ENCODE measurements around the gene CORO6.

Gene CORO6

DNA sequence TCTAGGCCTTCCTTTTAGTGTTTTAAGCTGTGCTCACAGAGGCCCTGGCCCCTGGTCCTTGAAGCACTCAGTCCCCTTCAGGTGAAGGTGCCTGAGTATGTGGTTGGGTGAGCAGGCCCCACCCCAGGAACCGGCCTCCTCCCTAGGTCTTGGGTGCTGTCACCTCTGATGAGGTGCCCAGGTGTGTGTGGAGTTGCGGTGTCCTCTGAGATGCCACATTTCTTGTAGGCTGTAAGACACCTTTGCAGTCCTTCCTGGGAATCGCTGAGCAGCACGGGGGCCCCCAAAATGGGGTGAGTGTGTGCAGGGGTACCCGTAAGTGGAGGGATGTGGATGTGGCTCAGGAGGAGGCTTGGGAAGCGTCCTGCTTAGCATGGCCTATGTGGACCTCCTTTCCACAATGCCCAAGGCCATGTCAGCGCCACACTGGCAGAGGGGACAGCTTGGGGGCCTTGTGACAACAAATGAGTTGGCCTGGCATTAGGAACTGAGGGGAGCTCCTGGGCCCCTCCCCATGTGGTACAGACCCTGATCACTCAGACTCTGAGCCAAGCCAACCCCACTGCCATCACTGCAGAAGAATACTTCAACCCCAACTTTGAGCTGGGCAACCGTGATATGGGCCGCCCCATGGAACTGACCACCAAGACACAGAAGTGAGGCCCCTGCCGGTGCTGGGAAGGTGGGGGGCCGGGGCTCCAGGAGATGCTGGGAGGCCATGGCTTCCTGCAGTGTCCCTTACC lies 11.2 kb downstream of the CORO6 start:
- TF ChIP-seq, protein P1, sequence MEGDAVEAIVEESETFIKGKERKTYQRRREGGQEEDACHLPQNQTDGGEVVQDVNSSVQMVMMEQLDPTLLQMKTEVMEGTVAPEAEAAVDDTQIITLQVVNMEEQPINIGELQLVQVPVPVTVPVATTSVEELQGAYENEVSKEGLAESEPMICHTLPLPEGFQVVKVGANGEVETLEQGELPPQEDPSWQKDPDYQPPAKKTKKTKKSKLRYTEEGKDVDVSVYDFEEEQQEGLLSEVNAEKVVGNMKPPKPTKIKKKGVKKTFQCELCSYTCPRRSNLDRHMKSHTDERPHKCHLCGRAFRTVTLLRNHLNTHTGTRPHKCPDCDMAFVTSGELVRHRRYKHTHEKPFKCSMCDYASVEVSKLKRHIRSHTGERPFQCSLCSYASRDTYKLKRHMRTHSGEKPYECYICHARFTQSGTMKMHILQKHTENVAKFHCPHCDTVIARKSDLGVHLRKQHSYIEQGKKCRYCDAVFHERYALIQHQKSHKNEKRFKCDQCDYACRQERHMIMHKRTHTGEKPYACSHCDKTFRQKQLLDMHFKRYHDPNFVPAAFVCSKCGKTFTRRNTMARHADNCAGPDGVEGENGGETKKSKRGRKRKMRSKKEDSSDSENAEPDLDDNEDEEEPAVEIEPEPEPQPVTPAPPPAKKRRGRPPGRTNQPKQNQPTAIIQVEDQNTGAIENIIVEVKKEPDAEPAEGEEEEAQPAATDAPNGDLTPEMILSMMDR (IDR thresholded peaks at IDR 0.05; ENCODE audit: insufficient read depth, low read depth, low read length, missing control alignments), result no peak
- H3K4me3 ChIP-seq (ENCODE audit: low read depth, low read length), result no peak overlapping the region
- DNase-seq (ENCODE audit: low read depth), result no peak

DNA sequence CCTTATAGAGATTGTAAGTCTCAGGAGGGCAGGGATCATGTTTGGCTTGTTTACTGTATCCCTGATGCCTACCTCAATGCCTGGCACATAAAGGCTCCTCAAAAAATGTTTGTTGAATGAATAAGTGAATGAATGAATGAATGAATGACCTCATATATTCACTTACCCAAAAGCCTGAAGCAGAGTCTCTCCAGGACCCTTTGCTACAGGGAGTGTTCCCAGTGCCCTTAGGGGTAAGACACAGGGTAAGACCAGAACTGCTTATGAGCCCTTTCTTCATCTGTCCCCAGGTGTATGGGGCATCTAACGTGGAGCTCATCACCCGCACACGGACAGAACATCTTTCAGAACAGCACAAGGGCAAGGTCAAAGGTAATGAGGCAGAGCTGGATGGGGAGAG lies 12.3 kb downstream of the CORO6 start:
- TF ChIP-seq, protein P1 (IDR thresholded peaks at IDR 0.05; ENCODE audit: insufficient read depth, low read depth, low read length, missing control alignments), result no peak
- no peak for DNase-seq (ENCODE audit: low read depth)

DNA sequence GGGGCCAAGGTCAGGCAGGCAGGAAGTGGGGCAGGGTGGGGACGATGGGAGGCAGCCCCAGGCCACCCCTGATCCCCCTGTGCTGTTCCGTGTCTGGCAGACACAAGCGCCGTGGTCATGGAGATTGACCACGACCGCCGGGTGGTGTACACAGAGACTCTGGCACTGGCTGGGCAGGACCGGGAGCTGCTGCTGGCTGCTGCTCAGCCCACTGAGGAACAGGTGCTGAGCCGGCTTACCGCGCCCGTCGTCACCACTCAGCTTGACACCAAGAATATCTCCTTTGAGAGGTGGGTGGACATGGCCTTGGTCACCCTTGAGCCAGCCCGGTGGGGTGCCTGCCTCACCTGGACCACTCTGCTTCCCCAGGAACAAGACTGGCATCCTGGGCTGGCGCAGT lies 13.7 kb downstream of the CORO6 start:
- DNase-seq (ENCODE audit: low read depth), result no peak
- TF ChIP-seq, protein P1 (IDR thresholded peaks at IDR 0.05; ENCODE audit: insufficient read depth, low read depth, low read length, missing control alignments), result no peak
- H3K4me3 ChIP-seq (ENCODE audit: low read depth, low read length), result no peak overlapping the region

More for the DNA sequence above, 12.3 kb downstream of the CORO6 start:
- no peak overlapping the region for H3K4me3 ChIP-seq (ENCODE audit: low read depth, low read length)

DNA sequence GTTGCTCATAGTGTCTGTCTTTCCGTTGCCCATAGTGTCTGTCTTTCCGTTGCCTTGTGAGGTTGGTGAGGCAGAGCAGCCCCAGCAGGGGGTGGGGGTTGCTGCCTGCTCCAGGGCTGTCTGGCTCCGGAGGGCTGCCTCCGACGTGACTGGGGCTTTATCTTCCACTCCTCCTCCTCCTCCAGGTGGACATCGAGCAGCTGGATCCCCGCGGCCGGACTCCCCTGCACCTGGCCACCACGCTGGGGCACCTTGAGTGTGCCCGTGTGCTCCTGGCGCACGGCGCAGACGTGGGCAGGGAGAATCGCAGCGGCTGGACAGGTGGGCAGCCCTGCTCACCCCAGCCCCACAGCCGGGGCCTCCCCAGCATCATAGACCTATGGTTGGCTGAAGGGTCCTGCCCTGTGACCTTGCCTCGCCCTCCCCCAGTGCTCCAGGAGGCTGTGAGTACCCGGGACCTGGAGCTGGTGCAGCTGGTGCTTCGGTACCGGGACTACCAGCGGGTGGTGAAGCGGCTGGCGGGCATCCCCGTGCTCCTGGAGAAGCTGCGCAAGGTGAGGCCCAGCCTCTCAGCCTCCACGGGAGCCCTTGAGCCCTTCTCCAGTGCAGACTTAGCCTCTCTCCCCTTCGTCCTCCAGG lies 15.0 kb downstream of the CORO6 start:
- TF ChIP-seq, protein P1 (IDR thresholded peaks at IDR 0.05; ENCODE audit: insufficient read depth, low read depth, low read length, missing control alignments), result no peak
- no peak overlapping the region for H3K4me3 ChIP-seq (ENCODE audit: low read depth, low read length)
- no peak for DNase-seq (ENCODE audit: low read depth)

DNA sequence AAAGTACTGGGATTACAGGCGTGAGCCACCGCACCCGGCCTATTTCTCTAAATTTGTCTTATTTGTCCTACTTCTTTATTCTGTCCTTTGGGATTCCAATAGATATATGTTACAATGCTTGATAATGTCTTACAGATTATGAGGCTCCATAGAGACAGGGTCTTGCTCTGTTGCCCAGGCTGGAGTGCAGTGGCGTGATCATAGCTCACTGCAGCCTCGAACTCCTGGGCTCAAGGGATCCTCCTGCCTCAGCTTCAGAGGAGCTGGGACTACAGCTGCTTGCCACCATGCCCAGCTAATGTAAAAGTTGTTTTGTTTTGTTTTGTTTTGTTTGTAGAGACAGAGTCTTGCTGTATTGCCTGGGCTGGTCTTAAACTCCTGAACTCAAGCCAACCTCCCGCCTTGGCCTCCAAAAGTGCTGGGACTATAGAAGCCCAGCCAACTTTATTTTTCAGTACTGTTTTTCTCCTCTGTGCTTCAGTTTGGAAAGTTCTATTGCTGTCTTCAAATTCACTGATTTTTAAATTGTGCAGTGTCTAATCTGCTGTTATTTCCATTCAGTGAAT lies 19.5 kb downstream of the CORO6 start:
- DNase-seq (ENCODE audit: low read depth), result no peak
- no peak overlapping the region for H3K4me3 ChIP-seq (ENCODE audit: low read depth, low read length)
- TF ChIP-seq, protein P1 (IDR thresholded peaks at IDR 0.05; ENCODE audit: insufficient read depth, low read depth, low read length, missing control alignments), result no peak

DNA sequence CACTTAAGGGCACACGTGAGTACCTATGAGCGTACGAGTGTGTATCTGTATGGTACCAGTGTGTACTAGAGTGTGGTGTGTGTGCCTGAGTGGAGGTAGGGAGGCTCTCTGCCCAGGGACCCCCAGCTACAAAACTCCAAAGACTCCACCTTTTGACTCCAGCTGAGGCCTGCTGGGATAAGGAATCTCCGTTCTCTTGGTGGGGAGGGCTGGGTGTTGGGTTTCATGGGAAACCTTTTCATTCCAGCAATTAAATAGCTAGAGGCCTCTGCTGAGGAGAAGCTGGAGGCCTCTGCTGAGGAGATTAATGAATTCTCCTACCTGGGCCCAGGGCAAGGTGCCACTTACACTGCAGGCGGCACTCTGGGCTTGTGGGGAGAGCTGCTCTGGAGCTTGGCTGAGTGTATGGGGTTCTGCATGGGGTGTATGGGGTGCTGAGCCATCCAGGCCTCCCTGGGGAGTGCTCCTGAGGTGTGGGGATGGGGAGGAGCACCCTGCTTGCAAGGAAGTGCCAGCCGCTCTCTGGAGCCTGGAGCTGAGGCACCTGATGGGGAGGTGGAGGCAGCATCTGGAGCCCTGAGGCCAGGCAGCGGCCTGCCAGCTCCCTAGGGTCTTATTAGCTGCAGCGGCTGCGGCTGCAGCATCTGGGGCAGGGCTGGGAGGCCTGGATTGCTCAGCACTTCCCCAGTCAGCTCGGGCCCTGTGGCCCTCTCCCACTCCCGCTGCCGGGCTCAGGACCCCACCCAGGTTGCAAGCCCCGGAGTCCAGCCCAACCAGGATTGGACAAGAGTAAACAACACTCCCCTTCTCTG lies 25.1 kb downstream of the CORO6 start:
- TF ChIP-seq, protein P1 (IDR thresholded peaks at IDR 0.05; ENCODE audit: insufficient read depth, low read depth, low read length, missing control alignments), result no peak
- H3K4me3 ChIP-seq (ENCODE audit: low read depth, low read length), result no peak overlapping the region
- no peak for DNase-seq (ENCODE audit: low read depth)
